HepG2 (cell line): ENCODE measurements around the gene TH. TPM values are rescaled to one million over a fixed set of nuclear protein-coding genes. Genes with fewer than 3 reads are reported as not detected.

ENCODE experiments used
- CCDC6 ChIP-seq: sonication (generic); formaldehyde crosslinking; IDR thresholded peaks from 2 replicates; pipeline ENCODE4 v1.8.1; 2022; ENCODE audit warnings: mild to moderate bottlenecking, missing genetic modification reagents, moderate library complexity
- CREB3 ChIP-seq: sonication (generic); formaldehyde crosslinking; IDR thresholded peaks from 2 replicates; pipeline ENCODE4 v1.5.0; 2020; ENCODE audit warnings: missing genetic modification reagents
- CTCF ChIP-seq: sonication (generic); formaldehyde crosslinking; IDR thresholded peaks from 2 replicates; pipeline ENCODE4 v1.5.0; 2020; ENCODE audit warnings: mild to moderate bottlenecking, missing genetic modification reagents, moderate library complexity
- FOXM1 ChIP-seq: sonication (generic); formaldehyde crosslinking; IDR thresholded peaks from 2 replicates; pipeline ENCODE4 v1.5.0; 2020; ENCODE audit warnings: missing genetic modification reagents
- HDAC1 ChIP-seq: sonication (generic); formaldehyde crosslinking; IDR thresholded peaks from 2 replicates; pipeline ENCODE4 v1.5.1; 2020; ENCODE audit warnings: mild to moderate bottlenecking, missing genetic modification reagents
- HMGXB3 ChIP-seq: sonication (generic); formaldehyde crosslinking; IDR thresholded peaks from 2 replicates; pipeline ENCODE4 v1.4.0; 2020; ENCODE audit warnings: missing genetic modification reagents, borderline replicate concordance
- MATR3 ChIP-seq: sonication (generic); formaldehyde crosslinking; IDR thresholded peaks from 2 replicates; pipeline ENCODE4 v1.4.0; 2020; ENCODE audit warnings: missing genetic modification reagents
- MTA1 ChIP-seq: sonication (generic); formaldehyde crosslinking; IDR thresholded peaks from 2 replicates; pipeline ENCODE4 v1.4.0; 2020; ENCODE audit warnings: missing genetic modification reagents, mild to moderate bottlenecking, borderline replicate concordance
- MXD4 ChIP-seq: IDR thresholded peaks from 2 replicates; pipeline ENCODE4 v1.6.1; 2016; ENCODE audit warnings: mild to moderate bottlenecking, missing biosample characterization, missing genetic modification reagents
- MYNN ChIP-seq: sonication (generic); formaldehyde crosslinking; IDR thresholded peaks from 2 replicates; pipeline ENCODE4 v1.4.0; 2020; ENCODE audit warnings: mild to moderate bottlenecking, low read depth, missing genetic modification reagents
- NAIF1 ChIP-seq: sonication (generic); formaldehyde crosslinking; IDR thresholded peaks from 2 replicates; pipeline ENCODE4 v1.5.0; 2020; ENCODE audit warnings: mild to moderate bottlenecking, missing genetic modification reagents, borderline replicate concordance
- RAD21 ChIP-seq: fragments of 450-650 bp; formaldehyde crosslinking; IDR thresholded peaks from 2 replicates; pipeline ENCODE4 v1.5.0; 2020; ENCODE audit warnings: mild to moderate bottlenecking
- RBAK ChIP-seq: sonication (generic); formaldehyde crosslinking; IDR thresholded peaks from 2 replicates; pipeline ENCODE4 v1.5.1; 2020; ENCODE audit warnings: mild to moderate bottlenecking, missing genetic modification reagents
- THAP8 ChIP-seq: sonication (generic); formaldehyde crosslinking; IDR thresholded peaks from 2 replicates; pipeline ENCODE4 v1.5.1; 2020; ENCODE audit warnings: missing genetic modification reagents, mild to moderate bottlenecking, borderline replicate concordance
- ZBTB2 ChIP-seq: sonication (generic); formaldehyde crosslinking; IDR thresholded peaks from 2 replicates; pipeline ENCODE4 v1.8.0; 2022; ENCODE audit warnings: low read depth, missing genetic modification reagents
- ZBTB20 ChIP-seq: sonication (generic); formaldehyde crosslinking; IDR thresholded peaks from 2 replicates; pipeline ENCODE4 v1.8.1; 2023; ENCODE audit warnings: missing genetic modification reagents, low read depth, mild to moderate bottlenecking, borderline replicate concordance
- ZNF232 ChIP-seq: sonication (generic); formaldehyde crosslinking; IDR thresholded peaks from 2 replicates; pipeline ENCODE4 v1.4.0; 2020; ENCODE audit warnings: missing genetic modification reagents, borderline replicate concordance
- ZNF282 ChIP-seq: fragments of 450-650 bp; IDR thresholded peaks from 2 replicates; pipeline ENCODE4 v1.6.1; 2018; ENCODE audit not compliant: partially characterized antibody
- ZNF788 ChIP-seq: sonication (generic); formaldehyde crosslinking; IDR thresholded peaks from 2 replicates; pipeline ENCODE4 v1.5.0; 2020; ENCODE audit warnings: mild to moderate bottlenecking, missing genetic modification reagents, borderline replicate concordance
- ZSCAN25 ChIP-seq: sonication (generic); formaldehyde crosslinking; IDR thresholded peaks from 2 replicates; pipeline ENCODE4 v1.8.0; 2022; ENCODE audit warnings: mild to moderate bottlenecking, missing genetic modification reagents
- polyA plus RNA-seq, 8 experiments: library from polyadenylated mRNA; depleted of rRNA in 3 of 8; stranded (reverse) in 7 of 8; unstranded in 1 of 8; fragments of >200 nt; fragmentation: Illumina TruSeq in 4 of 8; extraction: Trizol in 4 of 8; gene quantifications; 2 replicates each; pipeline versions ENCODE4 v1.2.1 to v1.2.3, GENCODE V29; 2011 to 2016; ENCODE audit warnings: low read depth in 4 of 8, missing spikeins in 1 of 8, mixed read lengths in 1 of 8; ENCODE audit not compliant: insufficient read depth in 1 of 8
- total RNA-seq, 5 experiments: library from RNA; depleted of rRNA; stranded (reverse); fragments of >200 nt; fragmentation: Illumina TruSeq; extraction: Trizol; gene quantifications; 2 replicates each; pipeline ENCODE4 v1.2.3, GENCODE V29; 2016; ENCODE audit warnings: low read depth in 1 of 5

TH gene
- total and polyA plus RNA-seq, 2 of the 13 experiments (the other 11 are each of a cell fraction or from before 2014, with no cell fraction given) = 0.36 TPM; not detected in 1

GRCh38 chr11:2131371-2132236, 40.0 kb downstream of the TH start (continued):
- TF ChIP-seq HMGXB3 (CRISPR knock-in tag) = no peak
- TF ChIP-seq CREB3 (CRISPR knock-in tag) = no peak
- TF ChIP-seq FOXM1 (CRISPR knock-in tag) = no peak
- TF ChIP-seq MYNN (CRISPR knock-in tag) = no peak
- peak; percentile 58 for TF ChIP-seq HDAC1 (CRISPR knock-in tag)
- TF ChIP-seq ZBTB20 (CRISPR knock-in tag) = 0 out of 2 replicates have a peak, but pooled peaks have one; percentile 47
- no peak for TF ChIP-seq MXD4
- no peak for TF ChIP-seq RBAK (CRISPR knock-in tag)
- no peak; the same call in 1 of the 2 replicates for TF ChIP-seq CCDC6
- TF ChIP-seq RAD21 (CRISPR knock-in tag) = no peak
- peak; percentile 82 for TF ChIP-seq ZNF788 (CRISPR knock-in tag)
- TF ChIP-seq ZBTB2 = no peak
- TF ChIP-seq ZNF232 (CRISPR knock-in tag) = no peak
- TF ChIP-seq NAIF1 (CRISPR knock-in tag) = no peak
- TF ChIP-seq MATR3 (CRISPR knock-in tag) = no peak
- TF ChIP-seq CTCF = no peak
- TF ChIP-seq ZNF282 = peak; percentile 47
- TF ChIP-seq MTA1 (CRISPR knock-in tag) = no peak; the same call in 1 of the 2 replicates
- TF ChIP-seq ZSCAN25 (CRISPR knock-in tag) = no peak
- TF ChIP-seq THAP8 = no peak; the same call in 1 of the 2 replicates
